ENCODE results near the gene HLA-DPB1. TPM values are rescaled to one million over a fixed set of nuclear protein-coding genes. Genes with fewer than 3 reads are reported as not detected.

HLA-DPB1 gene
- polyA plus RNA-seq, 1 experiment = 1.6 TPM

Other genes starting within 250 kb of the HLA-DPB1 start
- gene TAP2, start 237.3 kb upstream of the HLA-DPB1 start, polyA plus RNA-seq (2011; rRNA removed) = 15.3 and 15.4 TPM in 2 replicates
- gene PSMB8, start 231.9 kb upstream of the HLA-DPB1 start, polyA plus RNA-seq (2011; rRNA removed) = 62.0 and 70.0 TPM in 2 replicates
- gene TAP1, start 222.3 kb upstream of the HLA-DPB1 start, polyA plus RNA-seq (2011; rRNA removed) = 38.6 and 43.6 TPM in 2 replicates
- 34.8 and 38.4 TPM in 2 replicates for gene PSMB9, start 221.8 kb upstream of the HLA-DPB1 start, polyA plus RNA-seq (2011; rRNA removed)
- 0.07 and 0.12 TPM in 2 replicates for gene HLA-DMB, start 135.0 kb upstream of the HLA-DPB1 start, polyA plus RNA-seq (2011; rRNA removed)
- 7.1 and 8.2 TPM in 2 replicates for gene HLA-DMA, start 122.9 kb upstream of the HLA-DPB1 start, polyA plus RNA-seq (2011; rRNA removed)
- gene BRD2, start 107.4 kb upstream of the HLA-DPB1 start, polyA plus RNA-seq (2011; rRNA removed) = 110 and 138 TPM in 2 replicates
- 0.02 TPM in 1 of 2 replicates, not detected in the other for gene HLA-DOA, start 66.4 kb upstream of the HLA-DPB1 start, polyA plus RNA-seq (2011; rRNA removed)
- gene HLA-DPA1, start 2.3 kb upstream of the HLA-DPB1 start, polyA plus RNA-seq (2011; rRNA removed) = 0.10 and 0.15 TPM in 2 replicates
- gene COL11A2, start 116.5 kb downstream of the HLA-DPB1 start, polyA plus RNA-seq (2011; rRNA removed) = 0.26 and 0.37 TPM in 2 replicates
- gene RXRB, start 124.7 kb downstream of the HLA-DPB1 start, polyA plus RNA-seq (2011; rRNA removed) = 38.5 and 44.1 TPM in 2 replicates
- gene SLC39A7, start 124.9 kb downstream of the HLA-DPB1 start, polyA plus RNA-seq (2011; rRNA removed) = 129 and 150 TPM in 2 replicates
- 4.9 and 5.7 TPM in 2 replicates for gene HSD17B8, start 128.7 kb downstream of the HLA-DPB1 start, polyA plus RNA-seq (2011; rRNA removed)
- gene RING1, start 132.5 kb downstream of the HLA-DPB1 start, polyA plus RNA-seq (2011; rRNA removed) = 23.8 and 26.8 TPM in 2 replicates
- 58.0 and 60.4 TPM in 2 replicates for gene VPS52, start 195.9 kb downstream of the HLA-DPB1 start, polyA plus RNA-seq (2011; rRNA removed)
- 5,380 and 5,823 TPM in 2 replicates for gene RPS18, start 196.1 kb downstream of the HLA-DPB1 start, polyA plus RNA-seq (2011; rRNA removed)
- 1.1 and 1.4 TPM in 2 replicates for gene B3GALT4, start 201.1 kb downstream of the HLA-DPB1 start, polyA plus RNA-seq (2011; rRNA removed)
- gene WDR46, start 213.2 kb downstream of the HLA-DPB1 start, polyA plus RNA-seq (2011; rRNA removed) = 43.3 and 44.7 TPM in 2 replicates
- gene PFDN6, start 213.6 kb downstream of the HLA-DPB1 start, polyA plus RNA-seq (2011; rRNA removed) = 59.6 and 64.6 TPM in 2 replicates
- gene RGL2, start 223.0 kb downstream of the HLA-DPB1 start, polyA plus RNA-seq (2011; rRNA removed) = 21.9 and 25.0 TPM in 2 replicates
- gene TAPBP, start 238.1 kb downstream of the HLA-DPB1 start, polyA plus RNA-seq (2011; rRNA removed) = 29.3 and 37.9 TPM in 2 replicates
- 8.4 and 11.8 TPM in 2 replicates for gene ZBTB22, start 241.8 kb downstream of the HLA-DPB1 start, polyA plus RNA-seq (2011; rRNA removed)
- 69.7 and 75.6 TPM in 2 replicates for gene DAXX, start 247.0 kb downstream of the HLA-DPB1 start, polyA plus RNA-seq (2011; rRNA removed)